Central memory CD8-positive, alpha-beta T cell (primary cell): ENCODE measurements around the gene ACO2.
"Not testable (repeated sequence)": the region's sequence is repeated elsewhere in the genome, so short reads cannot be mapped to it uniquely, and the experiment has no call there.

ENCODE experiments used
- ATAC-seq: fragments of 150-1000 bp; cut with Tn5 transposase; replicated peaks from 2 replicates; pipeline ENCODE4 v1.10.0; 2022; ENCODE audit warnings: mild to moderate bottlenecking, moderate FRiP score, moderate number of reproducible peaks; ENCODE audit not compliant: poor library complexity, severe bottlenecking; ENCODE audit errors: extremely low read depth
- DNase-seq, 2 donors: peaks; one replicate each; pipeline ENCODE4 v3.0.0; 2021; ENCODE audit warnings: low spot score in 2 of 2
- H3K27ac Mint-ChIP-seq: one replicate; pipeline ENCODE4 v1.8.0; 2022; ENCODE audit warnings: low read depth, mild to moderate bottlenecking, moderate library complexity, mixed read lengths
- H3K27me3 Mint-ChIP-seq: one replicate; pipeline ENCODE4 v1.8.0; 2022; ENCODE audit warnings: mixed read lengths
- H3K36me3 Mint-ChIP-seq: one replicate; pipeline ENCODE4 v1.8.0; 2022; ENCODE audit warnings: mild to moderate bottlenecking, moderate library complexity, mixed read lengths; ENCODE audit not compliant: insufficient read depth
- H3K4me1 Mint-ChIP-seq: one replicate; pipeline ENCODE4 v1.8.0; 2022; ENCODE audit warnings: mixed read lengths
- H3K4me3 Mint-ChIP-seq: one replicate; pipeline ENCODE4 v1.8.0; 2022; ENCODE audit warnings: mild to moderate bottlenecking, moderate library complexity, mixed read lengths
- H3K9me3 Mint-ChIP-seq: one replicate; pipeline ENCODE4 v1.8.0; 2022; ENCODE audit warnings: mixed read lengths

ACO2 gene

GRCh38 chr22:41468381-41469217 lies at the start of gene ACO2, which contains the start of gene PHF5A:
Gene ACO2 (plus strand): TSS chr22:41469117. CDS start chr22:41469147, 30 bp downstream.
Gene PHF5A (minus strand): TSS chr22:41468692. CDS start chr22:41468653, 39 bp downstream.
- peaks cover 43% of the 10 kb centered on the region for H3K36me3 Mint-ChIP-seq
- H3K27ac Mint-ChIP-seq: peak within 1 kb of the TSS; percentile 99
- H3K27me3 Mint-ChIP-seq: no peaks in the 10 kb centered on the region
- peaks cover 36% of the 10 kb centered on the region for H3K4me1 Mint-ChIP-seq
- H3K9me3 Mint-ChIP-seq: no peaks in the 10 kb centered on the region
- DNase-seq (peak; percentile 98 to 99), ATAC-seq (peak; percentile 94)
- peak within 1 kb of the TSS; percentile 90 for H3K4me3 Mint-ChIP-seq

DNA sequence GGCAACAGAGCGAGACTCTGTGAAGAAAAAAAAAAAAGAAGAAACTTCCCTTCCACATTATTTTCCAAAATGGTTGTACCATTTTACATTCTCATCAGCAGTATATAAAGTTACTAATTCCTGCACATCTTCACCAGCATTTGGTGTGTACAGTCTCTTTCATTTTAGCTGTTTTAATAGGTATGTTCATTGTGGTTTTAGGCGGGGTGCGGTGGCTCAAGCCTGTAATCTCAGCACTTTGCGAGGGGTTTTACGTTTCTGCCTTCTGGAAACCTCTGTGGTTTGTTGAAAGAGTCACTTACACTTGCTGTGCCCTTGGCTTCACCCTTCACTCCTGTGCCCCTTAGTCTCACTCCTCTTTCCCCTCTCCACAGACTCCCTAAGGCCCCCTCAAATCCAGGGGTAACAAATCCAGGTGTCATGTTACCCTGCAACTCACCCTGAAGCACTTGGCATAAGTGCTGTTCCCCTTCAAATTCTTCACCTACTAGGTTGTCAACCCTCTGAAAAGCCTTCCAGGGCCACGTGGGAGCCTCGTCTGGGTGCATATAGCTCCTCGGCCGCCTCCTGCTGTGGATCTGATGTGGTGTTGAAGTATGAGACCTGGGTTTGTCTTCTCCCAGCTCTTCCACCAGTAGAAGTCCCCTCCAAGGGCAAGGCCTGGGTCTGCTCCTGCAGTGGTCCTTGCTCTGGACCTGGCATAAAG lies 43.1 kb upstream of the ACO2 start:
- Mint-ChIP-seq H3K4me3 (no peak overlapping the region), H3K27ac (peak overlapping the region; percentile 82), H3K9me3 (no peaks in the 10 kb centered on the region), H3K27me3 (no peaks in the 10 kb centered on the region), H3K36me3 (peaks cover 31% of the 10 kb centered on the region), H3K4me1 (peaks cover 22% of the 10 kb centered on the region)
- DNase-seq (no peak), ATAC-seq (peak; percentile 64)

- ATAC-seq: no peak
- Mint-ChIP-seq H3K27ac (no peak overlapping the region), H3K27me3 (no peaks in the 10 kb centered on the region), H3K4me3 (no peak overlapping the region), H3K4me1 (peaks cover 24% of the 10 kb centered on the region), H3K9me3 (no peaks in the 10 kb centered on the region), H3K36me3 (peaks cover 34% of the 10 kb centered on the region)
- no peak for DNase-seq
These were observed 39.5 kb upstream of the ACO2 start for GRCh38 chr22:41429232-41429950.

GRCh38 chr22:41429951-41430332 lies 39.0 kb upstream of the ACO2 start:
- H3K36me3 Mint-ChIP-seq: peaks cover 29% of the 10 kb centered on the region
- DNase-seq (no peak), ATAC-seq (no peak)
- H3K27ac Mint-ChIP-seq: no peak overlapping the region
- H3K27me3 Mint-ChIP-seq: no peaks in the 10 kb centered on the region
- no peaks in the 10 kb centered on the region for H3K9me3 Mint-ChIP-seq
- no peak overlapping the region for H3K4me3 Mint-ChIP-seq
- peaks cover 24% of the 10 kb centered on the region for H3K4me1 Mint-ChIP-seq

GRCh38 chr22:41431656-41432055 lies 37.3 kb upstream of the ACO2 start:
- no peak for DNase-seq
- Mint-ChIP-seq H3K9me3 (no peaks in the 10 kb centered on the region), H3K27ac (no peak overlapping the region), H3K4me3 (no peak overlapping the region), H3K4me1 (peaks cover 19% of the 10 kb centered on the region), H3K27me3 (no peaks in the 10 kb centered on the region), H3K36me3 (peaks cover 36% of the 10 kb centered on the region)
- no peak for ATAC-seq

- H3K27me3 Mint-ChIP-seq, DNase-seq, H3K27ac Mint-ChIP-seq, H3K9me3 Mint-ChIP-seq, ATAC-seq, H3K4me3 Mint-ChIP-seq: not testable (repeated sequence)
- peaks cover 19% of the 10 kb centered on the region for H3K4me1 Mint-ChIP-seq
- peaks cover 46% of the 10 kb centered on the region for H3K36me3 Mint-ChIP-seq
These were observed 35.4 kb upstream of the ACO2 start for GRCh38 chr22:41433480-41433879.

GRCh38 chr22:41434361-41435003 lies 34.4 kb upstream of the ACO2 start:
- Mint-ChIP-seq H3K36me3 (peaks cover 46% of the 10 kb centered on the region), H3K4me1 (peaks cover 19% of the 10 kb centered on the region)
- not testable (repeated sequence) for ATAC-seq, H3K27me3 Mint-ChIP-seq, DNase-seq, H3K9me3 Mint-ChIP-seq, H3K4me3 Mint-ChIP-seq, H3K27ac Mint-ChIP-seq

GRCh38 chr22:41435560-41435959 lies 33.4 kb upstream of the ACO2 start:
- H3K27ac Mint-ChIP-seq: peak overlapping the region; percentile 82

DNA sequence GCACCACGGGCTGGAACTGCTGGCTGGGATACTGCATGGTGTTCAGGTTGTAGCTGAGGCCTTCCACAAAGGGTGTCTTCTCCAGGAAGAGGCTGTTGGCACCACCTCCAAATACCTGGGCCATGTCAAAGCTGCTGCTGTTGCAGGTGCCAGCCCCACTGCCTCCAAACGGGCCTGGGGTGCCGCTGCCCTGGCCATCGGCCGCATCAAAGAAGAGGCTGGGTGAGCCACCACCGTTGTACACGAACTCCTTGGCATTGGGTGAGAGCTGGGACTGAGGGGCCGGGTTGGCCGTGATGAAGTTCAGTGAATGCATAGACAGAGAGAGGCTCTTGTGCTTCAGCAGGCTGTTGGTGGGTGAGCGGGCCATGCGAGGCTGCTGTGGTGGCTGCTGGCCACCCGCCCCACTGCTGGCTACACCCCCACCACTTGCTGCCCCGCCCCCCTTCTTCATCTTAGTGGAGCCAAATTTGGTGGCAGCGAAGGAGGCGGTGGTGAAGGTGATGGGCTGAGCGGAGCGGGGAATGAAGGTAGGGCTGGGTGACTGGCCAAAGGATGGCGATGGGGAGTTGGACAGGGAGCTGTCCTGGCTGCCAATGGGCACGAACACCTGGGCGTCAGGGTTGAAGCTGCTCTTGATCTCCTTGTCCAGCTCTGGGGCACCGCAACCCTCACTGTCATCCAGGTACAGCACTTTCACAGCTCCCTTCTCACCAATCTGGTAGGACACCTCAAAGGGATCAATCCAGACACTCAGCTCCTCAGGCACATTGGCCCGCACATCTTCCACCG lies 32.4 kb upstream of the ACO2 start:
- Mint-ChIP-seq H3K4me3 (no peak overlapping the region), H3K27ac (peak overlapping the region; percentile 82), H3K4me1 (peaks cover 13% of the 10 kb centered on the region), H3K9me3 (no peaks in the 10 kb centered on the region), H3K27me3 (no peaks in the 10 kb centered on the region), H3K36me3 (peaks cover 46% of the 10 kb centered on the region)
- ATAC-seq: no peak
- DNase-seq: no peak

More at GRCh38 chr22:41435560-41435959, 33.4 kb upstream of the ACO2 start:
- Mint-ChIP-seq H3K4me1 (peaks cover 19% of the 10 kb centered on the region), H3K36me3 (peaks cover 47% of the 10 kb centered on the region), H3K9me3 (no peaks in the 10 kb centered on the region), H3K27me3 (no peaks in the 10 kb centered on the region), H3K4me3 (no peak overlapping the region)
- no peak for ATAC-seq
- no peak for DNase-seq

- H3K9me3 Mint-ChIP-seq: no peaks in the 10 kb centered on the region
- no peak for DNase-seq
- ATAC-seq: no peak
- peak overlapping the region; percentile 29 for H3K27ac Mint-ChIP-seq
- peaks cover 43% of the 10 kb centered on the region for H3K36me3 Mint-ChIP-seq
- H3K4me3 Mint-ChIP-seq: no peak overlapping the region
- H3K27me3 Mint-ChIP-seq: no peaks in the 10 kb centered on the region
- H3K4me1 Mint-ChIP-seq: peaks cover 13% of the 10 kb centered on the region
These were observed 31.7 kb upstream of the ACO2 start for GRCh38 chr22:41437198-41437597.

GRCh38 chr22:41440511-41440910 lies 28.4 kb upstream of the ACO2 start:
- Mint-ChIP-seq H3K4me1 (peaks cover 33% of the 10 kb centered on the region), H3K36me3 (peaks cover 47% of the 10 kb centered on the region)
- not testable (repeated sequence) for H3K9me3 Mint-ChIP-seq, H3K27ac Mint-ChIP-seq, DNase-seq, H3K27me3 Mint-ChIP-seq, H3K4me3 Mint-ChIP-seq, ATAC-seq
